ENCODE results near the gene ABCA12.

The ABCA12 gene

GRCh38 chr2:215029936-215030335 lies 108.5 kb downstream of the ABCA12 start:
- no peak for DNase-seq

- DNase-seq, result no peak
Measured at GRCh38 chr2:215028231-215028630, 110.2 kb downstream of the ABCA12 start.

- DNase-seq, result no peak
Measured at GRCh38 chr2:215027779-215028178, 110.6 kb downstream of the ABCA12 start.

- DNase-seq, result no peak
Measured at GRCh38 chr2:215022910-215023309, 115.5 kb downstream of the ABCA12 start.

- no peak for DNase-seq
Measured at GRCh38 chr2:215022418-215022817, 116.0 kb downstream of the ABCA12 start.

GRCh38 chr2:215020283-215020682 lies 118.1 kb downstream of the ABCA12 start:
- no peak for DNase-seq

- DNase-seq, result no peak
Measured at GRCh38 chr2:215019521-215020145, 118.8 kb downstream of the ABCA12 start.

- no peak for DNase-seq
Measured at GRCh38 chr2:215019085-215019484, 119.3 kb downstream of the ABCA12 start.

- no peak for DNase-seq
Measured at GRCh38 chr2:215015421-215015820, 123.0 kb downstream of the ABCA12 start.

GRCh38 chr2:215010390-215010789 lies 128.0 kb downstream of the ABCA12 start:
- DNase-seq, result no peak

GRCh38 chr2:215003001-215003400 lies 135.4 kb downstream of the ABCA12 start:
- DNase-seq, result peak in 1 of 2 donors; percentile 2

GRCh38 chr2:215002500-215002899 lies 135.9 kb downstream of the ABCA12 start:
- DNase-seq, result peak; percentile 4 to 40

GRCh38 chr2:215000721-215001120 lies 137.7 kb downstream of the ABCA12 start:
- DNase-seq, result no peak

GRCh38 chr2:214995926-214996670 lies 142.3 kb downstream of the ABCA12 start:
- DNase-seq, result no peak

GRCh38 chr2:214995409-214995808 lies 143.0 kb downstream of the ABCA12 start:
- no peak for DNase-seq

GRCh38 chr2:214992911-214993310 lies 145.5 kb downstream of the ABCA12 start:
- no peak for DNase-seq

- DNase-seq, result no peak
Measured at GRCh38 chr2:214989187-214989586, 149.2 kb downstream of the ABCA12 start.

- DNase-seq, result no peak
Measured at GRCh38 chr2:214987261-214987660, 151.2 kb downstream of the ABCA12 start.

GRCh38 chr2:214985619-214986018 lies 152.8 kb downstream of the ABCA12 start:
- no peak for DNase-seq

- DNase-seq, result no peak
Measured at GRCh38 chr2:214966420-214966819, 172.0 kb downstream of the ABCA12 start.

- DNase-seq, result peak in 1 of 2 donors; percentile 30
Measured at GRCh38 chr2:214960677-214961076, 177.7 kb downstream of the ABCA12 start.

- DNase-seq, result no peak
Measured at GRCh38 chr2:214946949-214947348, 191.5 kb downstream of the ABCA12 start.

- DNase-seq, result no peak
Measured at GRCh38 chr2:214934006-214934405, 204.4 kb downstream of the ABCA12 start.

- DNase-seq, result no peak
Measured at GRCh38 chr2:214904634-214905033, 233.8 kb downstream of the ABCA12 start.

- DNase-seq, result no peak
Measured at GRCh38 chr2:214904176-214904575, 234.2 kb downstream of the ABCA12 start.

All from hippocampal formation (tissue), 2 donors.